Thymus (tissue), 11 donors: ENCODE data around the gene CCDC28A. TPM values are rescaled to one million over a fixed set of nuclear protein-coding genes. Genes with fewer than 3 reads are reported as not detected.

Experiments used
- DNase-seq, 9 donors: peaks; one replicate each; pipeline ENCODE4 v3.0.0-alpha.2; 2013; ENCODE audit warnings: low spot score in 9 of 9, low read depth in 6 of 9, missing footprints in 1 of 9
- H3K27ac ChIP-seq, 2 donors: one replicate each; pipeline ENCODE4 v1.5.1; 2013; ENCODE audit warnings: control low read depth in 1 of 2, low read depth in 1 of 2, low read length in 1 of 2, mild to moderate bottlenecking in 1 of 2, moderate library complexity in 1 of 2
- H3K27me3 ChIP-seq, 2 donors: one replicate each; pipeline ENCODE4 v1.5.1; 2013; ENCODE audit warnings: low read length in 1 of 2; ENCODE audit not compliant: control insufficient read depth in 2 of 2, insufficient read depth in 1 of 2
- H3K36me3 ChIP-seq, 2 donors: one replicate each; pipeline ENCODE4 v1.5.1; 2013; ENCODE audit warnings: low read length in 1 of 2, mild to moderate bottlenecking in 1 of 2, moderate library complexity in 1 of 2; ENCODE audit not compliant: control insufficient read depth in 2 of 2, insufficient read depth in 2 of 2
- H3K4me1 ChIP-seq, 2 donors: one replicate each; pipeline ENCODE4 v1.5.1; 2013; ENCODE audit warnings: low read length in 2 of 2; ENCODE audit not compliant: control insufficient read depth in 2 of 2, insufficient read depth in 2 of 2
- H3K4me3 ChIP-seq, 2 donors: one replicate each; pipeline ENCODE4 v1.5.1; 2013; ENCODE audit warnings: low read length in 2 of 2, control low read depth in 1 of 2, mild to moderate bottlenecking in 1 of 2
- H3K9me3 ChIP-seq, 2 donors: one replicate each; pipeline ENCODE4 v1.5.1; 2013; ENCODE audit warnings: low read length in 1 of 2, mild to moderate bottlenecking in 1 of 2; ENCODE audit not compliant: control insufficient read depth in 2 of 2, insufficient read depth in 1 of 2
- WGBS: extraction: QIAGEN DNeasy Blood & Tissue Kit; methylation state at CpG from one replicate; pipeline ENCODE4 v1.1.7; 2013; 5-methylcytosine and 5-hydroxymethylcytosine counted together
- polyA plus RNA-seq: library from polyadenylated mRNA; stranded (reverse); fragments of 200-250 nt; gene quantifications from one replicate; pipeline ENCODE4 v1.2.3, GENCODE V29; 2013
- total RNA-seq: library from RNA; stranded (reverse); fragments of 120-200 nt; gene quantifications from one replicate; pipeline ENCODE4 v1.2.4, GENCODE V29; 2013
- donor health status: healthy.

Gene CCDC28A
- total and polyA plus RNA-seq, 2 donors = 35.6 to 60.3 TPM

- Histone ChIP-seq H3K27ac (peak overlapping the region; percentile 61 to 74), H3K4me3 (no peak overlapping the region), H3K27me3 (no peaks in the 10 kb centered on the region), H3K9me3 (no peaks in the 10 kb centered on the region), H3K36me3 (no peaks in the 10 kb centered on the region), H3K4me1 (peaks cover 0 to 9% of the 10 kb centered on the region in 2 donors)
- DNase-seq = peak in 1 of 9 donors; percentile 39
- 92% methylated on average over 4 of the region's 4 CpGs for WGBS
Observed at GRCh38 chr6:138817799-138818198, 44.2 kb downstream of the CCDC28A start.

GRCh38 chr6:138818496-138819194, 45.1 kb downstream of the CCDC28A start:
- no peaks in the 10 kb centered on the region for H3K36me3 ChIP-seq
- peaks cover 0 to 9% of the 10 kb centered on the region in 2 donors for H3K4me1 ChIP-seq
- DNase-seq = no peak
- no peaks in the 10 kb centered on the region for H3K27me3 ChIP-seq
- peak overlapping the region; percentile 56 to 66 for H3K27ac ChIP-seq
- no peak overlapping the region for H3K4me3 ChIP-seq
- WGBS = 76% methylated on average over 10 of the region's 10 CpGs
- H3K9me3 ChIP-seq = no peaks in the 10 kb centered on the region

GRCh38 chr6:138821519-138821918, 48.0 kb downstream of the CCDC28A start:
- H3K9me3 ChIP-seq = no peaks in the 10 kb centered on the region
- 98% methylated on average over 4 of the region's 4 CpGs for WGBS
- H3K36me3 ChIP-seq = no peaks in the 10 kb centered on the region
- H3K27me3 ChIP-seq = no peaks in the 10 kb centered on the region
- peaks cover 0 to 15% of the 10 kb centered on the region in 2 donors for H3K4me1 ChIP-seq
- H3K27ac ChIP-seq = no peak overlapping the region
- DNase-seq = no peak
- H3K4me3 ChIP-seq = no peak overlapping the region

GRCh38 chr6:138824482-138825144, 51.0 kb downstream of the CCDC28A start:
- no peaks in the 10 kb centered on the region for H3K36me3 ChIP-seq

GRCh38 chr6:138830248-138830647, 56.7 kb downstream of the CCDC28A start:
- WGBS = 96% methylated on average over 7 of the region's 7 CpGs
- Histone ChIP-seq H3K4me3 (no peak overlapping the region), H3K36me3 (no peaks in the 10 kb centered on the region), H3K4me1 (no peaks in the 10 kb centered on the region), H3K27ac (no peak overlapping the region), H3K27me3 (no peaks in the 10 kb centered on the region), H3K9me3 (no peaks in the 10 kb centered on the region)
- no peak for DNase-seq

More at GRCh38 chr6:138824482-138825144, 51.0 kb downstream of the CCDC28A start:
- WGBS = 76% methylated on average over 11 of the region's 11 CpGs
- peak in 3 of 9 donors; percentile 14 to 46 (median 20) for DNase-seq
- no peaks in the 10 kb centered on the region for H3K9me3 ChIP-seq
- no peaks in the 10 kb centered on the region for H3K27me3 ChIP-seq
- H3K4me1 ChIP-seq = peaks cover 0 to 6% of the 10 kb centered on the region in 2 donors
- no peak overlapping the region for H3K4me3 ChIP-seq
- H3K27ac ChIP-seq = no peak overlapping the region

GRCh38 chr6:138832182-138832581, 58.6 kb downstream of the CCDC28A start:
- Histone ChIP-seq H3K4me1 (no peaks in the 10 kb centered on the region), H3K9me3 (no peaks in the 10 kb centered on the region), H3K27me3 (no peaks in the 10 kb centered on the region), H3K27ac (no peak overlapping the region), H3K4me3 (no peak overlapping the region), H3K36me3 (no peaks in the 10 kb centered on the region)
- WGBS = over 99% methylated on average over 2 of the region's 2 CpGs
- no peak for DNase-seq

GRCh38 chr6:138833816-138834539, 60.4 kb downstream of the CCDC28A start:
- DNase-seq = no peak
- no peak overlapping the region for H3K4me3 ChIP-seq
- WGBS = 93% methylated on average over 4 of the region's 4 CpGs
- H3K9me3 ChIP-seq = no peaks in the 10 kb centered on the region
- H3K36me3 ChIP-seq = no peaks in the 10 kb centered on the region
- H3K27ac ChIP-seq = no peak overlapping the region
- no peaks in the 10 kb centered on the region for H3K27me3 ChIP-seq
- no peaks in the 10 kb centered on the region for H3K4me1 ChIP-seq

GRCh38 chr6:138837246-138837645, 63.7 kb downstream of the CCDC28A start:
- Histone ChIP-seq H3K4me1 (no peaks in the 10 kb centered on the region), H3K4me3 (no peak overlapping the region), H3K9me3 (no peaks in the 10 kb centered on the region), H3K27me3 (no peaks in the 10 kb centered on the region), H3K27ac (no peak overlapping the region), H3K36me3 (no peaks in the 10 kb centered on the region)
- WGBS = 95% methylated on average over 6 of the region's 6 CpGs
- DNase-seq = no peak
